ENCODE results near the gene IL10. TPM values are rescaled to one million over a fixed set of nuclear protein-coding genes. Genes with fewer than 3 reads are reported as not detected.

Gene IL10
- total RNA-seq, 1 donor, result under 0.01 TPM

- no peak for DNase-seq (ENCODE audit: low read depth in 2 of 3, low spot score in 2 of 3)
These were observed 33.6 kb downstream of the IL10 start for GRCh38 chr1:206738370-206739366.

GRCh38 chr1:206737729-206738201, 34.5 kb downstream of the IL10 start:
- DNase-seq (ENCODE audit: low read depth in 2 of 3, low spot score in 2 of 3), result no peak

DNA sequence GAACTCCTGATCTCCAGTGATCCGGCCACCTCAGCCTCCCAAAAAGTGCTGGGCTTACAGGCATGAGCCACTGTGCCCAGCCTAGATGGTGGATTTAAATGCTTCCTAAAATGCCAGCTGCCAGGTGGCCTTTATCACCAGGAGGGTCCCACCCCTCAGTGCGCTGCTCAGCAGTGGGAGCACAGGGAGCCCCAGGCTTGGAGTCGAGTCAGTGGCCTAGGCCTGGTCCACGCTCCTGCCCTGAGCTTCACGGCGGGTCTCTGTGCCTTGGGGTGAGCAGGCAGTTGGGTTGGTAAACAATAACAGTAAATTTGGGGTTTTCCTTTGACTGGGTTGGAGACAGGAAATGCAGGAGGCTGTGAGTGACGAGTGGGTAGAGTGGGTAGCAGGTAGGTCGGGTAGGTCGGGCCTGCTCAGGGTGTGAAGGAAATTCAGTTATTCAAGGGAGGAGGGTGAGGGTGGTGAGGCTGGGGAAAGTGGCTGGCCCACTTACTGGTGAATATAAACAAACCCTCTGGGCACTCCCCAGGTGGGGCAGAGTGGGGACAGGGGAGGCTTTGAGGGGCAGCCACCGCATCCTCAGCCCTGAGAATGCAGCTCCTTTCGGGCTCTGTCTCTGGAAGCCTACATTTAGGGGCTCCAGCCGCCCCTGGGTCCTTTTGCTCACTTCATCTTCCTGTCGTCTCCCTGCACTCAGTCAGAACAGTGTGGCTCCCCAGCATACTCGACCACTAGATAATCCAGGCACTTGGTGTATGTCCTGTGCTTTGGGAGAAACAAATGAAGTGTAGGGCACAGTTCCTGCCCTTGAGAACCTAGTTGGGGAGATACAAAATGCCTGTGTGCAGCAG, 35.2 kb downstream of the IL10 start:
- no peak for DNase-seq (ENCODE audit: low read depth in 2 of 3, low spot score in 2 of 3)

DNA sequence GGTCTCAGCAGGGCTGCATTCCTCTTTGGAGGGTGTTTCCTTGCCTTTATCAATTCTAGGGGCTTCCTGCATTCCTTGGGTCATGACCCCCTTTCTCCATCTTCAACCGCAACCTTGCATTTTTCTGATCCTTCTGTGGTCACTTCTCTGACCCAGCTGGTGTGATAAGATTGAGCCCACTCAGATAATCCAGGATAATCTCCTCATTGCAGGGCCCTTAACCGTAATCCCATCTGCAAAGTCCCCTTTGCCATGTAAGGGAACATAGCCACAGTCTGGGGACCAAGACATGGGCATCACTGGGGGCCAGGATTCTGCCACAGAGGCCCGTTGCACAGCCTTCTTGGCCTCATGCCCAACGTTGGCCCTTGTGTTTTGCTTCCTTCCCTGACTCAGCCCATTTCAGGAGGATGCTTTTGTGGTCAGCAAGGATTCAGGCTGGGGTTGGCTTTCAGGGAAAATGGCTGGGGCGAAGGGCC, 36.7 kb downstream of the IL10 start:
- peak in 1 of 3 donors; percentile 23 for DNase-seq (ENCODE audit: low read depth in 2 of 3, low spot score in 2 of 3)

GRCh38 chr1:206734499-206735142, 37.7 kb downstream of the IL10 start:
- DNase-seq (ENCODE audit: low read depth in 2 of 3, low spot score in 2 of 3), result peak; percentile 41 to 69 (median 42)

DNA sequence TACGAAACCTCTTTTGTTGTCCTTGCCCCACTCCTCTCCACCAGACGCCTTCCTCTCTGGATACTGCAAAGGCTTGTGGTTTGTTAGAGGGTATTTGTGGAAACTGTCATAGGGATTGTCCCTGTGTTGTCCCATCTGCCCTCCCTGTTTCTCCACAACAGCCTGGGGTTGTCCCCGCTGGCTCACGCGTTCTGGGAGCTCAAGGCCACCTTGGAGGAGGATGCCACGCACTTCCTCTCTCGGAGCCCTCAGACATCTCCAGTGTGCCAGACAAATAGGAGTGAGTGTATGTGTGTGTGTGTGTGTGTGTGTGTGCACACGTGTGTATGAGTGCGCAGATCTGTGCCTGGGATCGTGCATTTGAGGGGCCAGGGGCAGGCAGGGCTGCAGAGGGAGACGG, 39.3 kb downstream of the IL10 start:
- no peak for DNase-seq (ENCODE audit: low read depth in 2 of 3, low spot score in 2 of 3)

DNA sequence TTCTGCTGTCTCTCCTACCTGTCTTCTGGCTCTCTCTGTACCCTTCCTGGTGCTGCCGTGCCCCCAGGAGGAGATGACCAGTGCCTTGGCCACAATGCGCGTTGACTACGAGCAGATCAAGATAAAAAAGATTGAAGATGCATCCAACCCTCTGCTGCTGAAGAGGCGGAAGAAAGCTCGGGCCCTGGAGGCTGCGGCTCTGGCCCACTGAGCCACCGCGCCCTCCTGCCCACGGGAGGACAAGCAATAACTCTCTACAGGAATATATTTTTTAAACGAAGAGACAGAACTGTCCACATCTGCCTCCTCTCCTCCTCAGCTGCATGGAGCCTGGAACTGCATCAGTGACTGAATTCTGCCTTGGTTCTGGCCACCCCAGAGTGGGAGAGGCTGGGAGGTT, 39.8 kb downstream of the IL10 start:
- DNase-seq (ENCODE audit: low read depth in 2 of 3, low spot score in 2 of 3), result no peak

- no peak for DNase-seq (ENCODE audit: low read depth in 2 of 3, low spot score in 2 of 3)
These were observed 42.8 kb downstream of the IL10 start for GRCh38 chr1:206729507-206729906.

- no peak for DNase-seq (ENCODE audit: low read depth in 2 of 3, low spot score in 2 of 3)
These were observed 43.2 kb downstream of the IL10 start for GRCh38 chr1:206729050-206729449.

- DNase-seq (ENCODE audit: low read depth in 2 of 3, low spot score in 2 of 3), result no peak
These were observed 43.7 kb downstream of the IL10 start for GRCh38 chr1:206728697-206728987.

GRCh38 chr1:206727981-206728696, 44.2 kb downstream of the IL10 start:
- DNase-seq (ENCODE audit: low read depth in 2 of 3, low spot score in 2 of 3), result peak in 2 of 3 donors; percentile 67 to 86

- DNase-seq (ENCODE audit: low read depth in 2 of 3, low spot score in 2 of 3), result peak in 2 of 3 donors; percentile 54 to 73
These were observed 47.0 kb downstream of the IL10 start for GRCh38 chr1:206725109-206725963.

DNA sequence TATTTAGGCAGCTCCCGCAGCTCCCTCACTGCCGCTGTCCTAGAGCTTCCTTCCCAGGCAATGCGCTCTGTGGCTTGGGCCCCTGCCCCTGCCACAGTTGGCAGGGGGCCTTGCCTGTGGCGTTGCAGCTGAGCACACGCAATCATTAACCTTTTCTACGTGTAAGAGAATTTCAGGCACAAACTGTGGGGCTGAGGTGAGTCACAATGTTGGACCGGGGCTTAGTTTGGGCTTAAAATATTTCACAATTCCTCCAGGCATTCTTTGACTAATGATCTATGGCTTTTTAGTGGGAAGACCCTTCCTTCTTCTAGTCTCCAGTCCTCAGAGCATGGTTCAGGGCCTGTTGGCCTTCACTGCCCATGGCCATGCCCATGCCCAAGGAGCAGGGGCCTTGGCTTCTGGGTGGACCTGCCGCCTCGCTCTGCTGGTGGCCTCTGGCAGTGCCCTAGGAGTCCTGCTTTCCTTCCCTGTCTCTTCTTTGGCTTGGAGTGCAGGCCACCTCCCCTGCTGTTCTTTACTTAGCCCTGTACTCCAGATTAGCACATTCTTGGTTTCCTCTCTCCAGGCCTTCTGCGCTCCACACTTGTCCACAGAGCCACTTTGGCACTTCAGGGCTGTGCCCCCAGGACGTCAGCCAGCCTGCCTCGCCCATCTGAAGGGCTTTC, 48.4 kb downstream of the IL10 start:
- DNase-seq (ENCODE audit: low read depth in 2 of 3, low spot score in 2 of 3), result peak in 1 of 3 donors; percentile 24

DNA sequence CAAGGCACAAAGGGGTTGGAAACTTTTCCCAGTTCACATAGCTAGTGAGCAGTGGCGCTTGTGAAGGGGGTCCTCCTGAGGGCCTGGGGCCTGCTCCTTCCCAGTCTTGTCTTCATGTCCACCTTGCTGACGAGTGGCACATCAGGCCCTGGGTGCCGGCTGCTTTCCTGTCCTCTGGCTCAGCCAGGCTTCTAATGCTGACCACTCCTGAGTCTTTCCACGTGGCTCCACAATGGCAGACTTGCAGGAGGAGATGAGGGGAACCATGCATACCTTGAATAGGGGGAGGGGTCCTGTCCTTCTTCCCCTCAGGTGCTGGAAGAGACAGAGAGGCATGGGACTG, 48.9 kb downstream of the IL10 start:
- no peak for DNase-seq (ENCODE audit: low read depth in 2 of 3, low spot score in 2 of 3)

DNA sequence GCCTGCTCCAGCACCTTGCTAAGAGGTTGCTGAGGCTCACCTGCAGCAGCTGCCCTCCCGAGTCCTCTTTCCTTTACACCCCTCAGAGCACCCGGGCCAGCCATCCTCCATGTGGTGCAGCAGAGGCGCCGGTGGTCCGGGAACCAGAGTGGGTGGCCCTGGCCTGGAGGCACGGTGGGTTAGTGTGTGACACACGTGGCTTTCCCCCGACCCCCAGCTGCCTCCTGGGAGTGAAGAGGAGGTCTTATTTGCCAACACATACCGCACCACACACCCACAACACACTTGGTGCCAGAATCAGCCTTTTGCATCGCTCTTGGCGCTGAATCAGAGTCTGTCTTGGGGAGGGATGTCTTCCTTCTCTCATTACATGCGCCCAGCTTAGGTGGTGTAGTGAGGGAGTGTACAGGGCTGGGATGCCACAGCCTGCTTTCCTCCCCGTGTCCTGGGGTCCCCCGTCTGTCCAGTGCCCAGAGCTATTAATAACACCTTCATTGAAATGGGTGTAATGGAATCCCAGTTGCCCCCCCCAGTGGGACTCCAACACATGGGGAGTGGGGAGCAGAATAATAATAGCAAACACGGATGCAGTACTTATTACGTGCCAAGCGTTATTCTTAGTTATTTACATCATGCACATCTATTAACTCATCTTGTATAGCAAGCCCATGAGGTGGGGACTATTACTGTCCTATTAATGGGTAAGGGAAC, 49.4 kb downstream of the IL10 start:
- no peak for DNase-seq (ENCODE audit: low read depth in 2 of 3, low spot score in 2 of 3)

DNA sequence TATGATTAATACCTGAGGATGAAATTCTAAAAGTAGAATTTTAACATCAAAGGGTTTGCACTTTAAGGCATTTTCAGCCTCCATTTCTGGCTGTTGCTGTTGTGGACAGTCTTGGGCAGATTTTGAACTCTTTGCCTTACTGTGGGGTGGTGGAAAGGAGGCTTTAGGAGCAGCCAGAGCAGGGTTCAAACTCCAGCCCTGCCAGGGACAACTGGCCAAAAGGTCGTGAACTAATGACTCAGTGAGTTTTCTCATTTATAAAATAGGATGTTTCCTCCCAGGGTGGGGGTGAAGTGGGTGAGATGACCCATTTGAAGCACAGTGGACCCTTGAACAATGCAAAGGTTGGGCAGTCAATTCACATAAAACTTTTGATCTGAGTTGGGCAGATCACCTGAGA, 50.8 kb downstream of the IL10 start:
- no peak for DNase-seq (ENCODE audit: low read depth in 2 of 3, low spot score in 2 of 3)

- DNase-seq (ENCODE audit: low read depth in 2 of 3, low spot score in 2 of 3), result no peak
These were observed 53.0 kb downstream of the IL10 start for GRCh38 chr1:206719169-206719839.

DNA sequence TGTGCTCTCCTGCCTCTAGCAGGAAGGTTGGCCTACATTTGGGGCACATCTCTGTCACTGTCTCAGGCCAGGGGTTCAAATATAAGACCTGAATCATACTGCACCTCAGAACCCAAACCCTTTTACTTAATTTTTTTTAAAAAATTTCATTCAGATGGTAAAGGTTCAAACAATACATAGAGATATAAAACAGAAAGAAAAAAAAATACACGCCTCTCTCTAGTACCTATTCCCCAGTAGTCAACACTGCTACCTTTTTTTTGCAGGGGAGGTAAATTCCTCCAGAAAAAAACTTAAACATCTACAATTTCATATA, 54.7 kb downstream of the IL10 start:
- DNase-seq (ENCODE audit: low read depth in 2 of 3, low spot score in 2 of 3), result no peak
